NCI-H2196 (cell line): ENCODE measurements around the gene DNAH17.

Experiments used
- DNase-seq: peaks from one replicate; lab custom pipeline; 2025; ENCODE audit not compliant: unreplicated experiment; lab: John Stamatoyannopoulos, UW

Gene DNAH17

GRCh38 chr17:78418326-78419026 lies 158.7 kb downstream of the DNAH17 start:
- peak; percentile 26 for DNase-seq

- no peak for DNase-seq
Measured at GRCh38 chr17:78417531-78417909, 159.7 kb downstream of the DNAH17 start.

- no peak for DNase-seq
Measured at GRCh38 chr17:78416791-78417530, 160.2 kb downstream of the DNAH17 start.

GRCh38 chr17:78415821-78416711 lies 161.1 kb downstream of the DNAH17 start:
- DNase-seq = no peak

- DNase-seq = no peak
Measured at GRCh38 chr17:78414178-78415162, 162.7 kb downstream of the DNAH17 start.

GRCh38 chr17:78412403-78412802 lies 164.8 kb downstream of the DNAH17 start:
- peak; percentile 67 for DNase-seq

- no peak for DNase-seq
Measured at GRCh38 chr17:78411241-78411857, 165.8 kb downstream of the DNAH17 start.

- DNase-seq = peak; percentile 92
Measured at GRCh38 chr17:78409191-78409928, 167.8 kb downstream of the DNAH17 start.

- no peak for DNase-seq
Measured at GRCh38 chr17:78408476-78409050, 168.6 kb downstream of the DNAH17 start.

GRCh38 chr17:78407387-78408000 lies 169.7 kb downstream of the DNAH17 start:
- peak; percentile 41 for DNase-seq

- DNase-seq = no peak
Measured at GRCh38 chr17:78406920-78407319, 170.3 kb downstream of the DNAH17 start.

GRCh38 chr17:78406396-78406795 lies 170.8 kb downstream of the DNAH17 start:
- DNase-seq = no peak

- no peak for DNase-seq
Measured at GRCh38 chr17:78403822-78404221, 173.4 kb downstream of the DNAH17 start.

- DNase-seq = no peak
Measured at GRCh38 chr17:78401891-78402290, 175.3 kb downstream of the DNAH17 start.

- DNase-seq = no peak
Measured at GRCh38 chr17:78401246-78401645, 175.9 kb downstream of the DNAH17 start.

- DNase-seq = no peak
Measured at GRCh38 chr17:78400581-78401240, 176.5 kb downstream of the DNAH17 start.

GRCh38 chr17:78399693-78400144 lies 177.5 kb downstream of the DNAH17 start:
- no peak for DNase-seq
